Measurements from ENCODE around the gene SND1. TPM values are rescaled to one million over a fixed set of nuclear protein-coding genes. Genes with fewer than 3 reads are reported as not detected.

The SND1 gene
- total and polyA plus RNA-seq, 2 donors from 2014 or later = 83.0 to 154 TPM

DNA sequence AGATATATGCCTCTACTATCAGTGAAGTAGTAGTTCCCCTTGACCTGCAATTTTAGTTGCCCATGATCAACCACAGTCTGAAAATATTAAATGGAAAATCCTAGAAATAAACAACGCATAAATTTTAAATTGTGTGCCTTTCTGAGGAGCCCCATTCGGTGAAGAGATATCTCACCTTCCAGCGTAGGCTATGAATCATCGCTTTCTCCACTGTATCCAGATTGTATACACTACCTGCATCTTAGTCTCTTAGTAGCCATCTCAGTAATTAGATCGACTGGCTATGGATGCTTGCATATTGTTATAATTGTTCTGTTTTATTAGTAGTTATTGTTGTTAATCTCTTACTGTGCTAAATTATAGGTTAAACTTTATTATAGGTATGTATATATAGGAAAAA, 227.9 kb downstream of the SND1 start:
- no peak overlapping the region for H3K9ac ChIP-seq (ENCODE audit: low read length in 3 of 3)
- H3K9me3 ChIP-seq (ENCODE audit: control insufficient read depth in 2 of 3, insufficient read depth in 1 of 3, low read length in 3 of 3) = no peaks in the 10 kb centered on the region
- H3K4me3 ChIP-seq (ENCODE audit: low read length in 3 of 3) = no peak overlapping the region
- intact Hi-C loops (cut with DNase I) = no loop called here
- FAIRE-seq (no peak), DNase-seq (no peak)
- no peak overlapping the region for H3K27ac ChIP-seq (ENCODE audit: low read depth in 2 of 2, low read length in 2 of 2)
- peaks cover 0 to 4% (median 0%) of the 10 kb centered on the region in 3 donors for H3K4me1 ChIP-seq (ENCODE audit: control insufficient read depth in 2 of 3, insufficient read depth in 2 of 3, low read depth in 1 of 3, low read length in 3 of 3)
- no peaks in the 10 kb centered on the region for H3K36me3 ChIP-seq (ENCODE audit: control insufficient read depth in 2 of 3, insufficient read depth in 3 of 3, low read length in 3 of 3)
- H3K27me3 ChIP-seq (ENCODE audit: control insufficient read depth, insufficient read depth, low read length) = no peaks in the 10 kb centered on the region
- TF ChIP-seq, protein P1, sequence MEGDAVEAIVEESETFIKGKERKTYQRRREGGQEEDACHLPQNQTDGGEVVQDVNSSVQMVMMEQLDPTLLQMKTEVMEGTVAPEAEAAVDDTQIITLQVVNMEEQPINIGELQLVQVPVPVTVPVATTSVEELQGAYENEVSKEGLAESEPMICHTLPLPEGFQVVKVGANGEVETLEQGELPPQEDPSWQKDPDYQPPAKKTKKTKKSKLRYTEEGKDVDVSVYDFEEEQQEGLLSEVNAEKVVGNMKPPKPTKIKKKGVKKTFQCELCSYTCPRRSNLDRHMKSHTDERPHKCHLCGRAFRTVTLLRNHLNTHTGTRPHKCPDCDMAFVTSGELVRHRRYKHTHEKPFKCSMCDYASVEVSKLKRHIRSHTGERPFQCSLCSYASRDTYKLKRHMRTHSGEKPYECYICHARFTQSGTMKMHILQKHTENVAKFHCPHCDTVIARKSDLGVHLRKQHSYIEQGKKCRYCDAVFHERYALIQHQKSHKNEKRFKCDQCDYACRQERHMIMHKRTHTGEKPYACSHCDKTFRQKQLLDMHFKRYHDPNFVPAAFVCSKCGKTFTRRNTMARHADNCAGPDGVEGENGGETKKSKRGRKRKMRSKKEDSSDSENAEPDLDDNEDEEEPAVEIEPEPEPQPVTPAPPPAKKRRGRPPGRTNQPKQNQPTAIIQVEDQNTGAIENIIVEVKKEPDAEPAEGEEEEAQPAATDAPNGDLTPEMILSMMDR (IDR thresholded peaks at IDR 0.05; ENCODE audit: borderline replicate concordance, extremely low read depth, insufficient read depth) = no peak

DNA sequence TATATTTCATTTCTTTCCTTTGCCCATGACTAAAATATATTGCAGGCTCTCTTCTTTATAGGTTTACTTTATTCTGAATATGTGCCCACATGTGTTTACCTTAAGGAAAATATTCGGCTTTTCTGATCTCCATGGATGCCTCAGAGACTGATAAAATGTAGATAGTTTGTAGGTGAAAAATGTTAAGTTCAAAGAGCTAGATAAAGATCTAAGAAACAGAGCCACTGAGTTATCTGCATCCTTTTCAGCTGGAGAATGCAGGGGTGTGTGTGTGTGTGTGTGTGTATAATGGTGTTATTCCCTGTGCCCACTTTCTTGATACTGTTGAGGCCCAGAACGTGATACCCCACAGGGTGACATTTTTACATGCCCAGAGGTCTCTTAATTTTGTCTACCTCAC, 228.5 kb downstream of the SND1 start:
- TF ChIP-seq, protein P1 (IDR thresholded peaks at IDR 0.05; ENCODE audit: borderline replicate concordance, extremely low read depth, insufficient read depth) = no peak
- FAIRE-seq (no peak), DNase-seq (no peak)
- Histone ChIP-seq H3K27me3 (ENCODE audit: control insufficient read depth, insufficient read depth, low read length) (no peaks in the 10 kb centered on the region), H3K27ac (ENCODE audit: low read depth in 2 of 2, low read length in 2 of 2) (no peak overlapping the region), H3K36me3 (ENCODE audit: control insufficient read depth in 2 of 3, insufficient read depth in 3 of 3, low read length in 3 of 3) (no peaks in the 10 kb centered on the region), H3K9ac (ENCODE audit: low read length in 3 of 3) (no peak overlapping the region), H3K4me1 (ENCODE audit: control insufficient read depth in 2 of 3, insufficient read depth in 2 of 3, low read depth in 1 of 3, low read length in 3 of 3) (peaks cover 0 to 4% (median 2%) of the 10 kb centered on the region in 3 donors), H3K9me3 (ENCODE audit: control insufficient read depth in 2 of 3, insufficient read depth in 1 of 3, low read length in 3 of 3) (no peaks in the 10 kb centered on the region), H3K4me3 (ENCODE audit: low read length in 3 of 3) (no peak overlapping the region)
- intact Hi-C loops (cut with DNase I) = no loop called here

DNA sequence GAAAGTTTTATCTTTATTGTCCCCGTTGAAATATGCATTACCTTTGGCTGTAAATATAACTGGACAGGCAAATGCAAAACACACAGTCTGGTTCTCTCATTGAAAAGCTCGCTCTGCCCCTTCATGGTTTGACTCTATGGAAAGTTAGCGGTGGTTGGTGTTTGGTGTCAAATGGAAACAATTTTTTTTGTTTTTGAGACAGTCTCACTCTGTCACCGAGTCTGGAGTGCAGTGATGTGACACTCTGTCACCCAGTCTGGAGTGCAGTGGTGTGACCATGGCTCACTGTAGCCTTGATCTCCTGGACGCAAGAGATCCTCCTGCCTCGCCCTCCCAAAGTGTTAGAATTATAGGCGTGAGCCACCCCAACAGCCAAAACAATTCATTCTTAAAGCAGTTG, 229.6 kb downstream of the SND1 start:
- DNase-seq = no peak
- H3K36me3 ChIP-seq (ENCODE audit: control insufficient read depth in 2 of 3, insufficient read depth in 3 of 3, low read length in 3 of 3) = no peaks in the 10 kb centered on the region
- TF ChIP-seq, protein P1 (IDR thresholded peaks at IDR 0.05; ENCODE audit: borderline replicate concordance, extremely low read depth, insufficient read depth) = no peak
- H3K4me3 ChIP-seq (ENCODE audit: low read length in 3 of 3) = no peak overlapping the region
- H3K27ac ChIP-seq (ENCODE audit: low read depth in 2 of 2, low read length in 2 of 2) = no peak overlapping the region
- H3K9me3 ChIP-seq (ENCODE audit: control insufficient read depth in 2 of 3, insufficient read depth in 1 of 3, low read length in 3 of 3) = no peaks in the 10 kb centered on the region
- peaks cover 0 to 4% (median 2%) of the 10 kb centered on the region in 3 donors for H3K4me1 ChIP-seq (ENCODE audit: control insufficient read depth in 2 of 3, insufficient read depth in 2 of 3, low read depth in 1 of 3, low read length in 3 of 3)
- H3K27me3 ChIP-seq (ENCODE audit: control insufficient read depth, insufficient read depth, low read length) = no peaks in the 10 kb centered on the region
- no peak for FAIRE-seq
- intact Hi-C loops (cut with DNase I) = no loop called here
- no peak overlapping the region for H3K9ac ChIP-seq (ENCODE audit: low read length in 3 of 3)

DNA sequence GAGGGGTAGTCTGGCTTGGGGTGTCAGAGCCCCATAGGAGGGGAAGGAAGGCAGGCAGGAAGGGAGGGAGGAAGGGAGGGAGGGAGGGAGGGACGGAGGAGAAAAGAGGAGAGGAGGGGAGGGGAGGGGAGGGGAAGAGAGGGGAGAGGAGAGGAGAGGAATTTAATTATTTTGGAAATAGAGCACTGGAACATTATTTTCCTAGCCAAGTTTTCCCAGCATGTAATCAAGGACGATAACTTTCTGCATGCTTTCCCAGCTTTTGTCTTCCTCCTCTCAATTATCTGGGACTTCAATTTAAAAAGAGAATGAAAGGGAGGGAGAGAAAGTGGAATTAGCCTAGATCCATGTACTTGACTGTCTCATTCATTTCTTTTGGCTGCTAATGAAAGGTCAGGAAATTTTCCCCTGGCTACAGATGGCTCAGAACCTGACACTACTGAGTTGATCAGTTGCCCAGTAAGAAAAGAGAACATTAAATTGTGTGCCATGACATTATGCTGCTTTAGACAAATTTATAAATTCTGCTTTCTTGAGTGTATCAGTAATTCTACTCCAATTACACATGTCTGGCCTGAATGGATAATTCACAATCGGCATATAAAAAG, 230.4 kb downstream of the SND1 start:
- TF ChIP-seq, protein P1 (IDR thresholded peaks at IDR 0.05; ENCODE audit: borderline replicate concordance, extremely low read depth, insufficient read depth) = no peak
- intact Hi-C loops (cut with DNase I) = no loop called here

More for the DNA sequence above, 230.4 kb downstream of the SND1 start:
- no peak overlapping the region for H3K27ac ChIP-seq (ENCODE audit: low read depth in 2 of 2, low read length in 2 of 2)
- peaks cover 0 to 4% (median 2%) of the 10 kb centered on the region in 3 donors for H3K4me1 ChIP-seq (ENCODE audit: control insufficient read depth in 2 of 3, insufficient read depth in 2 of 3, low read depth in 1 of 3, low read length in 3 of 3)
- H3K4me3 ChIP-seq (ENCODE audit: low read length in 3 of 3) = no peak overlapping the region
- no peaks in the 10 kb centered on the region for H3K36me3 ChIP-seq (ENCODE audit: control insufficient read depth in 2 of 3, insufficient read depth in 3 of 3, low read length in 3 of 3)
- H3K27me3 ChIP-seq (ENCODE audit: control insufficient read depth, insufficient read depth, low read length) = no peaks in the 10 kb centered on the region
- no peak for DNase-seq
- FAIRE-seq = no peak
- H3K9ac ChIP-seq (ENCODE audit: low read length in 3 of 3) = no peak overlapping the region
- no peaks in the 10 kb centered on the region for H3K9me3 ChIP-seq (ENCODE audit: control insufficient read depth in 2 of 3, insufficient read depth in 1 of 3, low read length in 3 of 3)

Measured in kidney (tissue), 14 donors.